GM19455 (cell line): ENCODE data around the gene CFTR.
"Not testable (repeated sequence)": the region's sequence is repeated elsewhere in the genome, so short reads cannot be mapped to it uniquely, and the experiment has no call there.

Source experiments
- ATAC-seq: cut with Tn5 transposase; IDR thresholded peaks from one replicate; pipeline ENCODE4 v1.9.1; 2021; ENCODE audit not compliant: unreplicated experiment

CFTR gene

GRCh38 chr7:117493460-117493859 lies 13.6 kb downstream of the CFTR start:
- no peak for ATAC-seq

- no peak for ATAC-seq
Observed at GRCh38 chr7:117495308-117495707, 15.5 kb downstream of the CFTR start.

GRCh38 chr7:117502331-117502730 lies 22.5 kb downstream of the CFTR start:
- no peak for ATAC-seq

GRCh38 chr7:117505238-117505637 lies 25.4 kb downstream of the CFTR start:
- no peak for ATAC-seq

GRCh38 chr7:117508676-117509075 lies 28.9 kb downstream of the CFTR start:
- ATAC-seq: no peak

- ATAC-seq: not testable (repeated sequence)
Observed at GRCh38 chr7:117517194-117517593, 37.4 kb downstream of the CFTR start.

GRCh38 chr7:117530390-117530789 lies 50.6 kb downstream of the CFTR start:
- no peak for ATAC-seq

GRCh38 chr7:117531595-117532244 lies 51.9 kb downstream of the CFTR start:
- no peak for ATAC-seq

- ATAC-seq: no peak
Observed at GRCh38 chr7:117538053-117538452, 58.2 kb downstream of the CFTR start.

GRCh38 chr7:117544061-117544460 lies 64.2 kb downstream of the CFTR start:
- no peak for ATAC-seq

GRCh38 chr7:117548035-117548434 lies 68.2 kb downstream of the CFTR start:
- no peak for ATAC-seq

GRCh38 chr7:117550625-117551024 lies 70.8 kb downstream of the CFTR start:
- no peak for ATAC-seq

GRCh38 chr7:117552660-117553059 lies 72.8 kb downstream of the CFTR start:
- ATAC-seq: no peak

GRCh38 chr7:117555260-117555659 lies 75.4 kb downstream of the CFTR start:
- ATAC-seq: no peak

GRCh38 chr7:117559391-117559790 lies 79.6 kb downstream of the CFTR start:
- no peak for ATAC-seq

GRCh38 chr7:117560030-117560429 lies 80.2 kb downstream of the CFTR start:
- ATAC-seq: no peak

GRCh38 chr7:117562759-117563158 lies 82.9 kb downstream of the CFTR start:
- no peak for ATAC-seq

- no peak for ATAC-seq
Observed at GRCh38 chr7:117564080-117564479, 84.3 kb downstream of the CFTR start.

- no peak for ATAC-seq
Observed at GRCh38 chr7:117564627-117565026, 84.8 kb downstream of the CFTR start.

- ATAC-seq: no peak
Observed at GRCh38 chr7:117565226-117565625, 85.4 kb downstream of the CFTR start.

GRCh38 chr7:117567781-117568180 lies 88.0 kb downstream of the CFTR start:
- ATAC-seq: no peak

GRCh38 chr7:117572856-117573620 lies 93.2 kb downstream of the CFTR start:
- ATAC-seq: no peak

GRCh38 chr7:117581424-117581823 lies 101.6 kb downstream of the CFTR start:
- ATAC-seq: no peak
